Transverse colon (tissue), 4 donors: ENCODE measurements around the gene CYSTM1. TPM values are rescaled to one million over a fixed set of nuclear protein-coding genes. Genes with fewer than 3 reads are reported as not detected.

Experiments
- DNase-seq: peaks from one replicate; pipeline ENCODE4 v3.0.0-alpha.2; 2019
- H3K27ac ChIP-seq, 4 donors: fragments of 200-600 bp; sonication (generic); 2 replicates each; pipeline ENCODE4 v1.5.1; 2016 to 2018; ENCODE audit warnings: inconsistent platforms in 4 of 4
- H3K27me3 ChIP-seq: fragments of 200-600 bp; sonication (generic); 2 replicates; pipeline ENCODE4 v1.5.1; 2017; ENCODE audit warnings: inconsistent platforms
- H3K36me3 ChIP-seq, 4 donors: fragments of 200-600 bp; sonication (generic); 2 replicates each; pipeline ENCODE4 v1.5.1; 2017 to 2019; ENCODE audit warnings: inconsistent platforms in 4 of 4
- H3K4me1 ChIP-seq, 4 donors: fragments of 200-600 bp; sonication (generic); 2 replicates each; pipeline ENCODE4 v1.5.1; 2017 to 2020; ENCODE audit warnings: inconsistent platforms in 4 of 4
- H3K4me3 ChIP-seq, 4 donors: fragments of 200-600 bp; sonication (generic); 1 replicate in 1 of 4; 2 replicates in 3 of 4; pipeline versions ENCODE4 v1.5.1 to v1.6.1; 2017 to 2019; ENCODE audit warnings: inconsistent platforms in 4 of 4
- H3K9me3 ChIP-seq, 2 donors: fragments of 200-600 bp; sonication (generic); 2 replicates each; pipeline ENCODE4 v1.5.1; 2017 to 2019; ENCODE audit warnings: inconsistent platforms in 2 of 2
- EP300 ChIP-seq: sonication (generic); formaldehyde crosslinking; IDR thresholded peaks from one replicate; pipeline ENCODE4 v1.6.1; 2017; ENCODE audit warnings: antibody characterized with exemption, low read depth
- POLR2A ChIP-seq: fragments of 450-650 bp; IDR thresholded peaks from one replicate; pipeline ENCODE4 v1.6.1; 2016; ENCODE audit warnings: antibody characterized with exemption, mild to moderate bottlenecking, moderate library complexity
- POLR2AphosphoS5 ChIP-seq, 3 donors: sonication (generic); formaldehyde crosslinking; IDR thresholded peaks; one replicate each; pipeline ENCODE4 v1.6.1; 2016; ENCODE audit warnings: antibody characterized with exemption in 3 of 3
- WGBS, 2 donors: methylation state at CpG; one replicate each; pipeline ENCODE4 v1.1.5; 2018; ENCODE audit warnings: low coverage in 1 of 2; 5-methylcytosine and 5-hydroxymethylcytosine counted together
- in situ Hi-C, 4 donors: fragments of 200-750 bp; cut with MboI; loops; one replicate each; pipeline versions ENCODE4 v1.15.0 to v1.15.1; 2017; ENCODE audit warnings: low sequenced_read_pairs in 3 of 4, low pct_ligation_motif_present in 1 of 4, low pct_unique_long_range_greater_than_20kb in 1 of 4
- intact Hi-C: fragments of 100-400 bp; cut with DNase I; formaldehyde crosslinking; loops from one replicate; pipeline ENCODE4 v1.15.1; 2023; ENCODE audit warnings: low total_unique reads
- total RNA-seq, 4 donors: library from RNA; depleted of rRNA; stranded (reverse); fragments of >200 nt; gene quantifications; one replicate each; pipeline ENCODE4 v1.1.0, GENCODE V29; 2016
- TF ChIP-seq, protein P1 (sequence below), 5 experiments: fragments of 200-600 bp in 3 of 5; fragments of 450-650 bp in 2 of 5; sonication (generic) in 3 of 5; IDR thresholded peaks; 1 replicate in 2 of 5; 2 replicates in 3 of 5; pipeline ENCODE4 v1.5.1; 2016 to 2017; ENCODE audit warnings: antibody characterized with exemption in 5 of 5, inconsistent platforms in 3 of 5, mild to moderate bottlenecking in 2 of 5, moderate library complexity in 1 of 5

The CYSTM1 gene
- total RNA-seq, 4 donors from 2014 or later, result 32.8 to 264 (median 107) TPM

DNA sequence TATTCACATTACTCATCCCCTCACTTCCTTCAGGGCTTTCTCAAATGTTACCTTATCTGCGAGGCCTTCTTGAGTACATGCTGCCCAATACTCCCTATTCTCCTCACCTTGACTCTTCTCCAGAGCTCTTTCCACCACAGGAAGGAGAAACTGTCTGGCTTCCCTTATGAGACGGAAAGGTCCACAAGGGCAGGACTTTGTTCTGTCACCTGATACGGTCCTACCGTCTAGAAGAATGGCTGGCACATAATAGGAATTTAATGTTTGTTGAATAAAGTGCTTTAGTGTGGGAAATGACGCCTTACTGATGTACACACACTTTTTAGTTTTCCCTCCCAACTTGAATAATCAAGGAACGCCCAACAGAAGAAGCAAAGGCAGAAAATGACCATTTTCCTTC is 75.4 kb downstream of the CYSTM1 start:
- Histone ChIP-seq H3K4me3 (no peak overlapping the region), H3K27ac (no peak overlapping the region), H3K9me3 (no peaks in the 10 kb centered on the region), H3K36me3 (peaks cover 0 to 3% (median 0%) of the 10 kb centered on the region in 4 donors), H3K27me3 (no peaks in the 10 kb centered on the region), H3K4me1 (peaks cover 14 to 44% (median 29%) of the 10 kb centered on the region in 4 donors)
- intact Hi-C loops, result no loop called here
- 49 to 79% methylated on average over 4 to 6 of the region's 6 CpGs for WGBS, 2 donors
- in situ Hi-C loops, result no loop called here
- TF ChIP-seq, protein P1, sequence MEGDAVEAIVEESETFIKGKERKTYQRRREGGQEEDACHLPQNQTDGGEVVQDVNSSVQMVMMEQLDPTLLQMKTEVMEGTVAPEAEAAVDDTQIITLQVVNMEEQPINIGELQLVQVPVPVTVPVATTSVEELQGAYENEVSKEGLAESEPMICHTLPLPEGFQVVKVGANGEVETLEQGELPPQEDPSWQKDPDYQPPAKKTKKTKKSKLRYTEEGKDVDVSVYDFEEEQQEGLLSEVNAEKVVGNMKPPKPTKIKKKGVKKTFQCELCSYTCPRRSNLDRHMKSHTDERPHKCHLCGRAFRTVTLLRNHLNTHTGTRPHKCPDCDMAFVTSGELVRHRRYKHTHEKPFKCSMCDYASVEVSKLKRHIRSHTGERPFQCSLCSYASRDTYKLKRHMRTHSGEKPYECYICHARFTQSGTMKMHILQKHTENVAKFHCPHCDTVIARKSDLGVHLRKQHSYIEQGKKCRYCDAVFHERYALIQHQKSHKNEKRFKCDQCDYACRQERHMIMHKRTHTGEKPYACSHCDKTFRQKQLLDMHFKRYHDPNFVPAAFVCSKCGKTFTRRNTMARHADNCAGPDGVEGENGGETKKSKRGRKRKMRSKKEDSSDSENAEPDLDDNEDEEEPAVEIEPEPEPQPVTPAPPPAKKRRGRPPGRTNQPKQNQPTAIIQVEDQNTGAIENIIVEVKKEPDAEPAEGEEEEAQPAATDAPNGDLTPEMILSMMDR (IDR thresholded peaks at IDR 0.05), result no peak
- TF ChIP-seq EP300 (no peak), POLR2A (no peak), POLR2AphosphoS5 (IDR thresholded peaks at IDR 0.05) (no peak)
- no peak for DNase-seq

DNA sequence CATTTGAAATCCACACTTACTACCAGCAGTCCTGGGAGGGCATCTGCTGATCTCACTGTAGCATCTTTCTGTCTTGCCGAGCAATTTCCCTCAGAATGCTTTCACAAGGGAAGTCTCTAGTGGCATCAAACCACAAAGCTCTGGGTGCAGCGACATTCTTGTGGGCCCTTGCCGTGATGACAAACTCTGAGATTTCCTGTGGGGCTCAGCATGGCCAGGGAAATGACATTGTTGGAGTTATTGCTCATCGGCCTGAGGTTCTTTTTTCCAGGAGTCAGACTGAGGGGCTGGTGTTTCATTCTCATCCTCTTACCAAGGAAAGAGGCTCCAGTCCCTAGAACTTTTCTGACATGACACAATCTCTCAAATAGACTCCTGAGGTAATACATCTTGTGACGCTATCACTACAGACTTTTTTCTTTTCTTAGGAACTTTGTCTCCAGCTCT is 76.6 kb downstream of the CYSTM1 start:
- no peak overlapping the region for H3K27ac ChIP-seq
- peaks cover 4 to 41% (median 20%) of the 10 kb centered on the region in 4 donors for H3K4me1 ChIP-seq
- WGBS, 2 donors, result 52 to 64% methylated on average over 2 to 5 of the region's 5 CpGs
- no peak overlapping the region for H3K4me3 ChIP-seq
- H3K36me3 ChIP-seq, result no peaks in the 10 kb centered on the region
- DNase-seq, result no peak
- TF ChIP-seq, protein P1 (IDR thresholded peaks at IDR 0.05), result no peak
- TF ChIP-seq POLR2AphosphoS5 (IDR thresholded peaks at IDR 0.05) (no peak), EP300 (no peak), POLR2A (no peak)
- intact Hi-C loops (no loop called here), in situ Hi-C loops (no loop called here)
- no peaks in the 10 kb centered on the region for H3K27me3 ChIP-seq
- no peaks in the 10 kb centered on the region for H3K9me3 ChIP-seq

DNA sequence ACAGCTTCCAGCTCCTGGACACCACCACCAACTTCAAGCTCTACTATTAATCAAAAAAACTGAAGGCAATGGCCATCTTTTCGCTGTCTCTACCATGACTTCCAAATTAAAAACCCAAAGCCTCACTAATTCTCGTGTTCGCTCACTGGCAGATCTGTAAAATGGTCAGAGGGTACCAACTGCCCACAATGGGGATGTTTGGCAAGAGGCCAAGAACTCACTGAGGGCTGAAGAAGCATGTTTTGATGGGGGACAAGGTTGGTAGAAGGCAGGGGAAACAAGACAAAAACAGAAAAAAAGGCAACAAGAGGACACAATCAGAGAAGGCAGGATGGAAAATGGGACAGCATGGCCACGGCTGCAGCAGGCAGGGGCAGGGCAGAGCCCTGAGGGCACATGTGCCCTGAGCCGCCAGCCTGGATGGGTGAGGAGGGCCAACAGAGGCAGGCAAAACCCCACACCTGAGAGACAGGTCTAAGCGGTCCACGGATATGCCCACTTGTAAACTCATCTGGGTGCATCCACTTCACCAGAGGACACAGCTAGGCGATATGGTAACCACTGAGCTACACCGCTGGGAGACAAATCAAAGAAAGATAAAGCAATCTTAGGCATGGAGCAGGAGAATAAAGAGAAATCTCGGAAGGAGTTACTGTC is 77.6 kb downstream of the CYSTM1 start:
- Histone ChIP-seq H3K27me3 (no peaks in the 10 kb centered on the region), H3K27ac (no peak overlapping the region), H3K36me3 (no peaks in the 10 kb centered on the region), H3K9me3 (no peaks in the 10 kb centered on the region), H3K4me3 (no peak overlapping the region), H3K4me1 (peaks cover 0 to 36% (median 13%) of the 10 kb centered on the region in 4 donors)
- no peak for DNase-seq
- TF ChIP-seq, protein P1 (IDR thresholded peaks at IDR 0.05), result no peak
- TF ChIP-seq POLR2AphosphoS5 (IDR thresholded peaks at IDR 0.05) (no peak), POLR2A (no peak), EP300 (no peak)
- in situ Hi-C loops, result no loop called here
- 89 to 95% methylated on average over 9 to 10 of the region's 10 CpGs for WGBS, 2 donors
- intact Hi-C loops, result no loop called here

DNA sequence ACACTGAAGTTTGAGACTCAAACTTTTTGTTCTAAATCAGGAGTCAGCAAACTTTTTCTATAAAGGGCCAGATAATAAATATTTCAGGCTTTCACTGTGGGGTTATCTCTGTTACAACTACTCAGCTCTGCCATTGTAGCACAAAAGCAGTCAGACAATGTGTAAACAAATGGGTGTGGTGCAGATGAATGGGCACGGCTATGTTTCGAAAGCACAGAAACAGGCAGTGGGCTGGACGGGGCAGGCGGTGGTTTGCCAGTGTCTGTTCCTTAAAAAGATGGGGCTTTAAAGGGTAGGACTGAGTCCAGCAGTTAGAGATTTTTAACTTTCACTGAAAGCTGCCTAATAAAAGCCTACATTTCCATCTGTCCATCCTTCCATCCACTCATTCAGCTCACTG is 79.0 kb downstream of the CYSTM1 start:
- H3K9me3 ChIP-seq, result no peaks in the 10 kb centered on the region
- in situ Hi-C loops, result no loop called here
- TF ChIP-seq EP300 (no peak), POLR2A (no peak), POLR2AphosphoS5 (IDR thresholded peaks at IDR 0.05) (peak in 1 of 3 donors; percentile 36)
- TF ChIP-seq, protein P1 (IDR thresholded peaks at IDR 0.05), result no peak
- intact Hi-C loops, result no loop called here
- peaks cover 0 to 43% (median 14%) of the 10 kb centered on the region in 4 donors for H3K4me1 ChIP-seq
- H3K27me3 ChIP-seq, result no peaks in the 10 kb centered on the region
- H3K27ac ChIP-seq, result peak overlapping the region in 2 of 4 donors; percentile 38 to 43
- DNase-seq, result peak; percentile 69
- 0 to 24% methylated on average over 1 to 4 of the region's 4 CpGs for WGBS, 2 donors
- H3K36me3 ChIP-seq, result no peaks in the 10 kb centered on the region
- no peak overlapping the region for H3K4me3 ChIP-seq
